GM21717 (cell line): Measurements from ENCODE around the gene TEX44.
"Not testable (repeated sequence)": the region's sequence is repeated elsewhere in the genome, so short reads cannot be mapped to it uniquely, and the experiment has no call there.

Experiments used
- ATAC-seq: cut with Tn5 transposase; IDR thresholded peaks from one replicate; pipeline ENCODE4 v1.9.1; 2021; ENCODE audit warnings: mild to moderate bottlenecking, moderate library complexity; ENCODE audit not compliant: unreplicated experiment

The TEX44 gene

DNA sequence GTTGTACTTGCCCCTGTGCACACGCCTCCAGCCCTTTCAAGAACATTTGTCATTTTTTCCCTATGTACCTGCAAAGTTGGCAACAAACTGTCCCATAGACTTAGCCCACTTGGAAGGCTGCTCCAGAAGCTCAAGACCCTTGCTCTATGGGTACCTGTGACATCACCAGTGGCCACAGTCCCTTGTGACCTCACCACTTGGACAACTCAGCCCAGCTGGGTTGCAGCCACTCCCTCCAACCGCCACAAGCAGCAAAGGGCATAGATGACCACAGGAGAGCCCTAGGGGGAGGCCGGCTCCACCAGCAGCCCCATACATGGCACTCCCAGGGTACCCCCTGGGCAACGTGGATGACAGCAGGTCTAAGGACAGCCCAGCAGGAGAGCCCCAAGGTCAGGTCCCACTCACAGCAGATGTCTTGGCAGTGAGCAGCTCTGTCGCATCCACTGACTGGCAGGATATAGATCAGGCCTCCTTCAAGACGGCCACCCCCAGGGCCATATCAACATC lies at the start of gene TEX44:
TEX44 (plus strand) TSS at position 229 of the 510 bp plus-strand sequence; CDS start at position 317, 88 bp downstream.
- ATAC-seq, result no peak

- ATAC-seq, result peak; percentile 99
Measured at GRCh38 chr2:231545105-231545902, 47.4 kb upstream of the TEX44 start.

GRCh38 chr2:231546014-231546715 lies 46.5 kb upstream of the TEX44 start:
- ATAC-seq, result no peak

DNA sequence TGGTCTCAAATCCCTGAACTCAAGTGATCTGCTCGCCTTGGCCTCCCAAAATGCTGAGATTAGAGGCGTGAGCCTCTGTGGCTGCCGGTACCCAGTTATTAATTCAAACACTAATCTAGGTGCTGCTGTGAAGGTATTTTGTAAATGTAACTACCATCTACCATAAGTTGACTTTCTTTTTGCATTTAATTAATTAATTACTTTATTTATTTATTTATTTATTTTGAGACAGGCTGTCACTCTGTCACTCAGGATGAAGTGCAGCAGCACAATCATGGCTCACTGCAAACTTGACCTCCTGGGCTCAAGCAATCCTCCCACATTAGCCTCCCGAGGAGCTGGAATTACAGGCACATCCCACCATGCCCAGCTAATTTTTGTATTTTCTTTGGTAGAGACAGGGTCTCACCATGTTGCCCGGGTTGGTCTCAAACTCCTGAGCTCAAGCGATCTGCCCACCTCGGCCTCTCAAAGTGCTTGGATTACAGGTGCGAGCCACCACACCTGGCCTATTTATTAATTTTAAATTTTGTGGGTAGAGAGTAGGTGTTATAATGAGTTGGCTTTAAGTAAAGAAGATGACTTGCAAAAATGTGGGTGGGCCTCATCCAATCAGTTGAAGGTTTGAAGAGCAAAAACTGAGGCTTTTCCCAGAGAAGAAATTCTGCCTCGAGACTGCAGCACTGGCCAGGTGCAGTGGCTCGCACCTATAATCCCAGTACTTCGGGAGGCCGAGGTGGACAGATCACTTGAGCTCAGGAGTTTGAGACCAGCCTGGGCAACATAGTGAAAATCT lies 45.2 kb upstream of the TEX44 start:
- no peak for ATAC-seq

- no peak for ATAC-seq
Measured at GRCh38 chr2:231548752-231549151, 43.9 kb upstream of the TEX44 start.

- no peak for ATAC-seq
Measured at GRCh38 chr2:231549446-231550239, 43.0 kb upstream of the TEX44 start.

GRCh38 chr2:231552752-231553151 lies 39.9 kb upstream of the TEX44 start:
- ATAC-seq, result no peak

- ATAC-seq, result no peak
Measured at GRCh38 chr2:231554327-231554726, 38.3 kb upstream of the TEX44 start.

- ATAC-seq, result no peak
Measured at GRCh38 chr2:231554748-231555545, 37.7 kb upstream of the TEX44 start.

DNA sequence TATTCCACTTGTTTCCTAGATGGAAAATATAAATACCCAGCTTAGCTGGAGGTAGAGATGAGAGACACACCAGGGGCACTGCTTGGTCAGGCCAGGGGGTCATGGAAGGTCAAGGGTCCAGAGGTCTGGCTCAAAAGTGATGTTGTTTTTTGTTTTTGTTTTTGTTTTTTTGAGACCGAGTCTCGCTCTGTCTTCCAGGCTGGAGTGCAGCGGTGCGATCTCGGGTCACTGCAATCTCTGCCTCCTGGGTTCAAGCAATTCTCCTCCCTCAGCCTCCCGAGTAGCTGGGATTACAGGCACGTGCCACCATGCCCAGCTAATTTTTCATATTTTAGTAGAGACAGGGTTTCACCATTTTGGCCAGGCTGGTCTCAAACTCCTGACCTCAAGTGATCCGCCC lies 36.2 kb upstream of the TEX44 start:
- not testable (repeated sequence) for ATAC-seq

- no peak for ATAC-seq
Measured at GRCh38 chr2:231556981-231557380, 35.7 kb upstream of the TEX44 start.

GRCh38 chr2:231557571-231558217 lies 35.0 kb upstream of the TEX44 start:
- peak; percentile 81 for ATAC-seq

DNA sequence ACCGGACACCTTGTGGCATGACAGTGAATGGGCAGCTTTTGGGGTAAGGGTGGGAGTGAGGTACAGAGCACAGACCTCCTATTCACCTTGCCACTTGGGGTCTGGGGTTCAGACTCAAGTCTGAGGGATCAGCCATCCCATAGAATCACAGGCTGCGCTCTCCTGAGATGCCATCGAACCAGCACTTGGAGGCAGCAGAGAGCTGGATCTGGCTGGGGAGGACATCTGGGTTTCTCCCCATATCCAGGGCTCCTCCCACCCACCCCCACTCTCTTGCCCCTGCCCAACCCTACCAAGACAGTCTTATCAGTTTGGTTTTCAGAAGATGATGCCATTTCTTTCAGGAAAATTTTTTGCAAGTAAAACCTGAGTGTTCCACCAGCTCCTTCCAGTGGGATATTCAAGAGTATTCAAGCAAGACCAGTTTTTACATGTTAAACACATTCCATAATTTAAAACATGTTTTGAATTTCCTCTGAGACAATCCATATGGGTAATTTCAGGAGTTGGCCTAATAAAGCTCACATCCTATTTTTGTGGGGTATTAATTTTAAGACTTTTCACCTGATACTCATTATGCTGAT lies 29.2 kb upstream of the TEX44 start:
- no peak for ATAC-seq

- ATAC-seq, result no peak
Measured at GRCh38 chr2:231565887-231566594, 26.6 kb upstream of the TEX44 start.

- no peak for ATAC-seq
Measured at GRCh38 chr2:231567159-231567558, 25.5 kb upstream of the TEX44 start.

- ATAC-seq, result no peak
Measured at GRCh38 chr2:231568098-231568784, 24.4 kb upstream of the TEX44 start.

- ATAC-seq, result no peak
Measured at GRCh38 chr2:231568785-231569435, 23.8 kb upstream of the TEX44 start.
